ENCODE results near the gene SYT17.

SYT17 gene, protein sequence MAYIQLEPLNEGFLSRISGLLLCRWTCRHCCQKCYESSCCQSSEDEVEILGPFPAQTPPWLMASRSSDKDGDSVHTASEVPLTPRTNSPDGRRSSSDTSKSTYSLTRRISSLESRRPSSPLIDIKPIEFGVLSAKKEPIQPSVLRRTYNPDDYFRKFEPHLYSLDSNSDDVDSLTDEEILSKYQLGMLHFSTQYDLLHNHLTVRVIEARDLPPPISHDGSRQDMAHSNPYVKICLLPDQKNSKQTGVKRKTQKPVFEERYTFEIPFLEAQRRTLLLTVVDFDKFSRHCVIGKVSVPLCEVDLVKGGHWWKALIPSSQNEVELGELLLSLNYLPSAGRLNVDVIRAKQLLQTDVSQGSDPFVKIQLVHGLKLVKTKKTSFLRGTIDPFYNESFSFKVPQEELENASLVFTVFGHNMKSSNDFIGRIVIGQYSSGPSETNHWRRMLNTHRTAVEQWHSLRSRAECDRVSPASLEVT

DNA sequence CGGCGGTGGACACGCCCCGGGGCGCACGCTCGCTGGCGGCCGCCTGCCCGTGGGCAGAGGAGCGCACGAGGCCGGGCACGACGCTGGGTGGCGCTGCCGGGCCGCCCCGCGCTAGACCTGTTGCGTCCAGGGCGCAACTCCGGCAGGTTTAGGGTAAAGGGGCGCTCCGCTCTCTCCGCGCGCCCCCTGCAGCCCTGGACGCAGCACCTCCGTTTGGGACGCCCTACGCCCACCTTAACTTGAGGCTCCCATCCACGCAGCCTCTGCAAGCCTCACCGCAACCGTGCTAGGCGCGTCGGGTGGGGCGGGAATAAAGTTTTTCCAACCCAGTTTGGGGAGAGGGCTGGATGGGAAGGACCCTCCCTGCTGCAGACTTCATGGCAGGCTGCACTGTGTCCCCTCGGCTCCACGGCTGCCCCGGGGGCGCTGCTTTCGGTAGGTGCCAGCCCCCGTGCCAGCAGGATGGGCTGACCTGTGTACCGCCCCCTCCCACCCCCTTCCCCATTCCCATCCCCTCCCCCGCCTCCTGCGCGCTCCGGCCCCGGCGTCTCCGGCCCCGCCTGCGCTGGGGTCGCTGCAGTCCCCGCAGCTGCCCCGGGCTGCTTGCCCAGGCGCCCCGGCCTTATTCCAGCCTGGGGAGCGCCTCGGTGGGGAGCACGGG is at the start of gene SYT17:
Gene SYT17, plus strand, starts transcription at position 531 of the 661 bp plus-strand sequence. CDS start 407 bp downstream, outside the sequence.
- peak in 1 of 2 donors; percentile 8 for DNase-seq (ENCODE audit: low read depth in 2 of 2)

- no peak for DNase-seq (ENCODE audit: low read depth in 2 of 2)
Observed at GRCh38 chr16:19118938-19119431, 49.1 kb upstream of the SYT17 start.

DNA sequence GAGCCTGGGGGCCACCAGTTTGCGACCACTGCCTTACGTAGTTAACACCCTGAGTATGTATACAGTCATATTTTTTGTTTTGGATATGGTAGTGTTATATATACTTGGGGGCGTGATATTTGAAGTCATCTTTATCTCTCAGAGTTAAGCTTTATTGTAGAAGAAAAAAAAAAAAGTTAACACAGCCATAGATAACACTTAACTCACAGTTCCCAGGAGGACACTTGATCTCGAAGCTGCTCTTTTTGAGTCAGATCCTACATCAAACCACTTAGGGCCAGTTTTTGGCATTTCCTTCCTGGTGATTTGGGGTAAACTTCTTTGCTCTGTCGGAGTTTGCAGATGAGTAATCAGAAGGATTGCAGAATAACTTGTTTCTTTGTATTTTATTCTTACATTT is 48.5 kb upstream of the SYT17 start:
- DNase-seq (ENCODE audit: low read depth in 2 of 2) = no peak

- DNase-seq (ENCODE audit: low read depth in 2 of 2) = no peak
Observed at GRCh38 chr16:19123535-19124178, 44.4 kb upstream of the SYT17 start.

DNA sequence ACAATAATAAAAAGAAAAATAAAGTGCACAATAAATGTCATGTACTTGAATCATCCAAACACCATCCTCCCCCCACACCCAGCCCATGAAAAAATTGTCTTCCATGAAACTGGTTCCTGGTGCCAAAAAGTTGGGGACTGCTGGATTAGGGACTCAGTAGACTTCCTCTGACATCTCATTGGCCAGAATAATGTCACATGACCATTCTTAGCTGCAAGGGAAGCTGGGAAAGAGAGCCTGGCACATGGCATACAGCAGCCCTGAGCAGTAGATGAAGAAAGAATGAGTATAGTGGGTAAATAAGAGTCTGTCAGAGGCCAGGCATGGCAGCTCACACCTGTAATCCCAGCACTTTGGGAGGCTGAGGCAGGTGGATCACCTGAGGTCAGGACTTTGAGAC is 41.7 kb upstream of the SYT17 start:
- no peak for DNase-seq (ENCODE audit: low read depth in 2 of 2)

GRCh38 chr16:19127205-19127604 is 40.8 kb upstream of the SYT17 start:
- DNase-seq (ENCODE audit: low read depth in 2 of 2) = no peak

DNA sequence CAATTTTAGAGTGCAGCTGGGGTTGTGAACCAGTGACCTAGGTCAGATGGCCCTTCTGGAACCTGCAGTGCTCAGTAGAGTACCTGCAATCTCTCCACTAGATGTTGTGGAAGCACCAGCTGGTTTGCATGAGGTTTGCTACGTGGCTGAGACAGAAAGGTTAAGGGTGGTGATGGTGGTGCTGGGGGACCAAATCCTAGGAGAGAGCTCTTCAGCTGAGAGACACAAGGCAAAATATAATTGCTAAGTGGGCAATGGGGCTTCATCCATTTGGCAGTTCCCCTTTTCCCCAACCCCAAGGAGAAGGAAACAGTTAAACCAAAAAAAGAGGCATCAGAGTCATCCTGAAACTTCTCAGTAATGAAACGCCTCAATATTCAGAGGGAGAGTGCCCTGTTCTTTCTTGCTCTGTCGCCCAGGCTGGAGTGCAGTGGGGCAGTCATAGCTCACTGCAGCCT is 40.3 kb upstream of the SYT17 start:
- DNase-seq (ENCODE audit: low read depth in 2 of 2) = no peak

DNA sequence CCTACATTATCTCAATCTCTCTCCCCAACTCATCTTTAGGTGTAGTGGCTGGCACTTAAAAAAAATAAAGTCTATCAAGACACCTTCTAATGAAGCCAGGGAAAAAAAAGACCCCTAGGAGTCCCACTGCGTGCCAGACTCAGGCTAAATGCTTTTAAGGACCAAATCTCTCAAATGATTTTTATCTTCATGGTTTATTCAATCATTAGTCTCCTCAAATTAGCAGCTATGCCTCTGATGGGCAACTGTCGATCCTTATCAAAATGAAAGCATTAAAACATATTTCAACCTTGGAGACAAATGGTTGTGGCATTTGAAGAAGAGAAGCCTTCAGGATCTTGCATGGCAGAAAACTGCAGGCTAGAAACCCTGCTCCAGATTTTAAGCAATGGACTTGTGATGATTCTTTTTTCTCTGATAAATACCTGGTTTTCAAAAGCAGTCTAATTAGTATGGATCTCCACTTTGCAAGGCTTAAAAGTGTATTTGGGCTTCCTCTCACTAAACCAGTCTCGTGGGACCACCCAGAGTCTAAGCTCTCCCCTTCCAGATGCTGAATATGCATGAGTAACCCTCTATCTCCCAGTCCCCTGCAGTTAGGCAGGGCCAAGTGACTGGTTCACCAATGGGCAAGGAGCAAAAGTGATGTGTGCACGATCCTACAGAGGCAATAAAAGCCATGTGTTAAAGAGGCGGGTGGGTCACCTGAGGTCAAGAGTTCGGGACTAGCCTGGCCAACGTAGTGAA is 39.4 kb upstream of the SYT17 start:
- DNase-seq (ENCODE audit: low read depth in 2 of 2) = no peak

DNA sequence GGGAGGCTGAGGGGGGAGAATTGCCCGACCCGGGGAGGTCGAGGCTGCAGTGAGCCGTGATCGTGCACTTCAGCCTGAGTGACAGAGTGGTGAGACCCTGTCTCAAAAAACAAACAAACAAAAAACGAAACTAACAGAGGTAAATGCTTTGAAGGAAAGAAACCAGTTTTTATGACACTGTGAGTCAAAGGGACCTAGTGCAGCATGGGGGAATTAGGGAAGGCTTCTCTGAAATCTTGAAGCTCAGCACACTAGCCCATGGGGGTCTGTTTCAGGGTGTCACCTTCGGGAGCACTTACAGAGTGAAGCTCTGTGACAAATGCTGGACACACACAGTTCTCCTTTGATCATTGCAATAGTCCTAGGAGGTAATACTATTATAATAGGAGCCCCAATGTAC is 37.7 kb upstream of the SYT17 start:
- no peak for DNase-seq (ENCODE audit: low read depth in 2 of 2)

DNA sequence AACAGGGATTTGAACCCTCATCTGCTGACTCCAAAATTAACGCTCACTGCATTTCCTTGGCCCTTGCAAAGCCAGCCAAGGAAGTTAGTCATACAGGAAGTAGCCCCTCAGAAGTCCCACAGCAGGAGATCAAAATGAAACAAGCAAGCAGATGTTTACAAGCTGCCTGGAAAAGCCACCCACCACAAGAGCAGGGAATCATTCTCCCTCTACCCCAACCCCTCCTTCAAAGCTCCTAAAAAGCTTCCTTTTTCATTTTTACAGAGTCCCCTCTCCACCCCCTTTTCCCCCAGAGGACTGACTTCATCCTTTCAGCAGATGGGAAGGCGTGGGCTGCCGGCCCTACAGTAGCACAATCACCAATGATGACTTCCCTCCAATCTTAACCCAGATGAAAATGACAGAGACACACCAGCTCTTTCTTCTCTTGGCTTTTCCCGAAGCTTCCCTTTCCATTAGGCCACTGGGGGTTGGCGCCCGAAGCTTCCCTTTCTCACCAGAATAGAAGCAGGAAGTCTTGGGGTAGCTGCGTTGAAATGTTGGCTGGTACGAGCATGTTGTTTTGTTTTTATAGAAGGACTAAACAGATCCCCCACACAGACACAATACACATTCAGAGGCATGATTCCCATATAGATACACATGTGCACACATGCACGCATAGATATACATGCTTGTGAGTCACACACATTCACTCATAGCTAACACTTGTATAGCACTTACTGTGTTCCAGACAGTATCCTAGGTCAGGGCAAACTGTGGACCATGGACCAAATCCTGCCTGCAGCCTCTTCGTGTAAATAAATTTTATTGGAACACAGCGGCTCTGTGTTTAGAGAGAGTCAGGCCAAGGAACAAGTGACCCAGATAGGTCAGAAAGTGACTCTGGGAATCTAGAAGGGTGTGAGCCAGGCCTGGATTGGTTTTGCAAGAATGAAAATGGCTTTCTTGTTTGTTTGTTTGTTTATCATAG is 36.9 kb upstream of the SYT17 start:
- no peak for DNase-seq (ENCODE audit: low read depth in 2 of 2)

DNA sequence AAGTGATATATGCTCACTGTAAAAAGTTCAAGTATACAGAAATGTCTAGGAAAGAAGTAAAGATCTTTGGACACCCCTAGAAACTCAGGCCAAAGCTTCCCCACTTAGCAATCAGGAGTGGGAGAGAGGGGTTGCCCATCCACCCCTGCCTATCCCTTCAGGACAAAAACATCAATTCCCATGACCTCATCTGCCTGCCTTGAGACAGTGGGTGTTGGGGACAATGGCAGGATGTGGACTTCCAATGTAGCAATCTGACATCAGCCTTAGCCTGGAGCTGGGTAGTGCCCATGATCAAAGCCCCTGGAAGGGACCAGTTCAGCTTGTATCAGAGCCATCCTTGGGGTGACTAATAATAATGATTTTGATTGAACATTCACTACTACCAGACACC is 36.2 kb upstream of the SYT17 start:
- DNase-seq (ENCODE audit: low read depth in 2 of 2) = no peak

DNA sequence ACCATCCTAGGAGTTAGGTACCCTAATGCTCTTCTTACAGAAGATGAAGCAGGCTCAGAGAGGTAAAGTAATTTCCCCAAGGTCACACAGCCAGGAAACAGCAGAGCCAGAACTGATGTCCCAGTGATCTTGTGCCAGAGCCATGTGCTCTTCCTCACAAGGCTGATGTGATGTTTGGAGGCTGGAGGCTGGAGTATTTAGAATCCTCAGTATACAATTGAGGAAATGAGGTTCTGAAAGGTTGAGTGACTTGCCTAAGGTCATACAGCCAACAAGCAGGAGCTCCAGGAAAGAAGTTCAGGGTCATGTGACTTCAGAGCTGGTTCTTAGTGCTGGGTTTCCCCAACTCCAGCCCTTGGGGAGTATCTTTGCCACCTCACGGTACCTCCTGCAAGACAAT is 35.8 kb upstream of the SYT17 start:
- DNase-seq (ENCODE audit: low read depth in 2 of 2) = no peak

DNA sequence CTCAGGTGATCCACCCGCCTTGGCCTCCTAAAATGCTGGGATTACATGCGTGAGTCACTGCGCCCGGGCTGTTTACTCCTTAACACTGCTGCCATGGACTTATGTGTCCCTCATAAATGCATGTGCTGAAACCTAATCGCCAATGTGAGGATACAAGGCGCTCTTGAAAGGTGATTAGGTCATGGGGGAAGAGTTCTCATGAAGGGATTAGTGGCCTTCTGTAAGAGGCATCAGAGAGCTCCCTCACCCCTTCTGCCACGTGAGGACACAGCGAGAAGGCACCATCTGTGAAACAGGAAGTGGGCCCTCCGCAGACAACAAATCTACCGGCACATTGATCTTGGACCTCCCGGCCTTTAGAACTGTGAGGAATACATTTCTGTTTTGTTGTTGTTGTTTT is 35.1 kb upstream of the SYT17 start:
- no peak for DNase-seq (ENCODE audit: low read depth in 2 of 2)

DNA sequence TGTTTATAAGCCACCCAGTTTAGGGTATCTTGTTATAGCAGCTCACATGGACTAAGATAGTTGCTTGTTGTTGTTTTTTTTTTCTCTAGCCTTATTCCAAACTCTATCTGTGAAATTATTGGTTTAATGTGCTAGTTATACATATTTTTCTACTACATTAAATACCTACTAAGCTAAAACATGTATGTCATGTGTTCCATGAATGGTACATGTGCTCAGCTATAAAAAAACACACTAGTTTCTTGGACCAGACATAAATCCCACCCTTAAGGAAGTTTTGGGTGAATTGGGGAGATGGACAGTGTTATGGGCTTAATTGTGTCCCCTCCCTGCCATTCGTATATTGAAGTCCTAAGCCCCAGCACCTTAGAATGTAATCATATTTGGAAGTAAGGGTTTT is 34.4 kb upstream of the SYT17 start:
- DNase-seq (ENCODE audit: low read depth in 2 of 2) = no peak

- DNase-seq (ENCODE audit: low read depth in 2 of 2) = no peak
Observed at GRCh38 chr16:19135201-19135842, 32.7 kb upstream of the SYT17 start.

DNA sequence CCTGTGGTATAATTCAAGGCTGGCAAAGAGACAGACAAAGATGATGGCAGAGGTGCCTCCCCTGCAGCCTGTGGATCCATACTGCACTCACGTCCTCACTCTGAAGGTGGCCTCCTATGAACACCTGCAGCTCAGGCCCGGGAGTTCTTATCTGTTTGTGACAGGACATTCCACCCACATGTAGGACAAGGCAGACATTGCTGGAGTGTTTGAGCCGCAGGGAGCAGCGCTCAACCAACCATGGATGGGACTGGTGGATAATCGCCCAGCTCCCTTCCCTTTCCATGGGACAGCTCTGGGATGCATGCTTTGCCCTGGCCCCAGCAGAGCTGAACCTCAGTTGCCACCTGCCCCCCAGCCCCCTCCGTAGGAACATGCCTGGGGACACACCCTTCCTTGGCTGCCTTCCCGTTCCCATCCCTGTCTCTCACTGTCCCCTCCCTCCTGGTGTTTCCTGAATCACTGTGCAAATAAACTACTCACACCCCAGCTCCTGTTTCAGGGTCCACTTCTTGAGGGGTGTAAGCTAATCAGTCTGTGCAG is 32.1 kb upstream of the SYT17 start:
- no peak for DNase-seq (ENCODE audit: low read depth in 2 of 2)

DNA sequence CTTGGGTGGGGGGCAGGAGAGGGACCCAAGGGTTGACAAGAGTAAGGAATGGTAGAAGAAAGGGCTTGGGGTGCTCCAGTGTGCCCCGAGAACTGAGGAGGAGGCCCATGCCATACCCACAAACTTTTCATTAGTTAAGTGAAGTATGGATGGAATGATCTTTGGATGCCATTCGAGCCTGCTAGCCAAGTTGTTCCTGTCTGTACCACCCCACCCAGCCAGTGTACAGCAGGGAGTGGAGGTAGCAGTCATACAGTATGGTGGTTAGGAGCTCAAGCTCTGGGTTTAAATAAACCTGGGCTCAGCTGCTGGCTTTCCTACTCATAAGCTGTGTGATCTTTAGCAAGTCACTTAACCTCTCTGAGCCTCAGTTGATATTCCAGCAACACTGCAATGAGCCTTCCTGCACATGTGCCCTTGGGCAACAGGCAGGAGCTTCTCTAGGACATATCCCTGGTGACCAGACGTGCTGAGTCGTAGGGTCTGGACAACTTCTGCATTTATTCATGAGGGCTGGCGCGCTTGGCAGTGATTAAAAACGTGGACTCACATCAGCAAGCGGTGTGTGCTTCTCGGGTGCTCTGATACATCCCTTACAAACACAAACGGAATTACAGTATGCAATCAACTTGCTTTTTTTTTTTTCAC is 31.4 kb upstream of the SYT17 start:
- no peak for DNase-seq (ENCODE audit: low read depth in 2 of 2)

- no peak for DNase-seq (ENCODE audit: low read depth in 2 of 2)
Observed at GRCh38 chr16:19137201-19138128, 30.6 kb upstream of the SYT17 start.

Measured in stimulated activated CD8-positive, alpha-beta memory T cell treated with anti-CD3 and anti-CD28 coated beads, Interleukin-7, amount 100 ng/mL, for 4 hours (primary cell).